ENCODE measurements around the gene SH3BGRL2. TPM values are rescaled to one million over a fixed set of nuclear protein-coding genes. Genes with fewer than 3 reads are reported as not detected.
"Not testable (repeated sequence)": the region's sequence is repeated elsewhere in the genome, so short reads cannot be mapped to it uniquely, and the experiment has no call there.

Gene SH3BGRL2
- polyA plus RNA-seq, 1 donor: 42.7 TPM

- H3K36me3 ChIP-seq (ENCODE audit: control insufficient read depth, insufficient read depth, low read length): no peaks in the 10 kb centered on the region
- H3K9me3 ChIP-seq (ENCODE audit: control insufficient read depth, low read depth, low read length): no peaks in the 10 kb centered on the region
- H3K4me1 ChIP-seq (ENCODE audit: control insufficient read depth, insufficient read depth, low read length): peaks cover 38% of the 10 kb centered on the region
- no peaks in the 10 kb centered on the region for H3K27me3 ChIP-seq (ENCODE audit: control insufficient read depth, insufficient read depth, low read length)
- no CpG with 5 or more reads among the region's 2 CpGs for whole genome bisulfite sequencing (ENCODE audit: insufficient coverage, low lambda C conversion rate)
- DNase-seq: no peak
- no peak overlapping the region for H3K27ac ChIP-seq (ENCODE audit: low read length)
- H3K4me3 ChIP-seq (ENCODE audit: low read length): no peak overlapping the region
These were observed 18.7 kb upstream of the SH3BGRL2 start for GRCh38 chr6:79612457-79612856.

GRCh38 chr6:79612918-79613317, 18.2 kb upstream of the SH3BGRL2 start:
- no peak for DNase-seq
- Histone ChIP-seq H3K27ac (ENCODE audit: low read length) (no peak overlapping the region), H3K4me3 (ENCODE audit: low read length) (no peak overlapping the region), H3K9me3 (ENCODE audit: control insufficient read depth, low read depth, low read length) (no peaks in the 10 kb centered on the region), H3K36me3 (ENCODE audit: control insufficient read depth, insufficient read depth, low read length) (no peaks in the 10 kb centered on the region), H3K4me1 (ENCODE audit: control insufficient read depth, insufficient read depth, low read length) (peaks cover 38% of the 10 kb centered on the region), H3K27me3 (ENCODE audit: control insufficient read depth, insufficient read depth, low read length) (no peaks in the 10 kb centered on the region)
- WGBS (ENCODE audit: insufficient coverage, low lambda C conversion rate): no CpG with 5 or more reads among the region's 2 CpGs

DNA sequence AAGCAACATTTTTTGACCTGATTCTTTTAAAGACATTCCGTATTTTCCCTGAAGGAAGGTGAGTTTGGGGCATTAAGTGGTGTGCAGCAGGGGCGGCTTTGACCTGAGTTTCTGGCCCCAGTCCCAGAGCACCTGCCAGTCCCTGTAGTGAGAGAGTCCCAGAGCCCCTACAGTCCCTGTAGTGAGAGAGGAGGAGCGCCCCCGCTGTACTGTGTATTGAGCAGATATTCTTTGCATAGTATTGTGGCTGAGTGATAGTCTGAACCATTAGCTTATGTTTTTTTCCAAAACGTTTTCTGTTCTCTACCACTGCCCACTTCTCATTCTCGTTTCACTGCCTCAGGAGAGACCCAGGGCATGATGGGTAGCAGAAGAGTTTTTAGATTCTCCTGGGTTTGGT, 17.2 kb upstream of the SH3BGRL2 start:
- no peak for DNase-seq
- Histone ChIP-seq H3K27ac (ENCODE audit: low read length) (no peak overlapping the region), H3K27me3 (ENCODE audit: control insufficient read depth, insufficient read depth, low read length) (no peaks in the 10 kb centered on the region), H3K4me1 (ENCODE audit: control insufficient read depth, insufficient read depth, low read length) (peaks cover 29% of the 10 kb centered on the region), H3K36me3 (ENCODE audit: control insufficient read depth, insufficient read depth, low read length) (no peaks in the 10 kb centered on the region), H3K4me3 (ENCODE audit: low read length) (no peak overlapping the region), H3K9me3 (ENCODE audit: control insufficient read depth, low read depth, low read length) (no peaks in the 10 kb centered on the region)
- WGBS (ENCODE audit: insufficient coverage, low lambda C conversion rate): no CpG with 5 or more reads among the region's 6 CpGs

GRCh38 chr6:79614326-79615305, 16.5 kb upstream of the SH3BGRL2 start:
- no peaks in the 10 kb centered on the region for H3K36me3 ChIP-seq (ENCODE audit: control insufficient read depth, insufficient read depth, low read length)
- no peaks in the 10 kb centered on the region for H3K27me3 ChIP-seq (ENCODE audit: control insufficient read depth, insufficient read depth, low read length)
- WGBS (ENCODE audit: insufficient coverage, low lambda C conversion rate): no CpG with 5 or more reads among the region's 7 CpGs
- peaks cover 21% of the 10 kb centered on the region for H3K4me1 ChIP-seq (ENCODE audit: control insufficient read depth, insufficient read depth, low read length)
- peak overlapping the region; percentile 14 for H3K27ac ChIP-seq (ENCODE audit: low read length)
- H3K4me3 ChIP-seq (ENCODE audit: low read length): no peak overlapping the region
- no peaks in the 10 kb centered on the region for H3K9me3 ChIP-seq (ENCODE audit: control insufficient read depth, low read depth, low read length)
- no peak for DNase-seq

- Histone ChIP-seq H3K9me3 (ENCODE audit: control insufficient read depth, low read depth, low read length) (no peaks in the 10 kb centered on the region), H3K27ac (ENCODE audit: low read length) (no peak overlapping the region), H3K27me3 (ENCODE audit: control insufficient read depth, insufficient read depth, low read length) (no peaks in the 10 kb centered on the region), H3K4me3 (ENCODE audit: low read length) (no peak overlapping the region), H3K4me1 (ENCODE audit: control insufficient read depth, insufficient read depth, low read length) (peaks cover 20% of the 10 kb centered on the region), H3K36me3 (ENCODE audit: control insufficient read depth, insufficient read depth, low read length) (no peaks in the 10 kb centered on the region)
- WGBS (ENCODE audit: insufficient coverage, low lambda C conversion rate): 43% methylated on average over 1 of the region's 1 CpG
- DNase-seq: no peak
These were observed 13.6 kb upstream of the SH3BGRL2 start for GRCh38 chr6:79617518-79617941.

GRCh38 chr6:79618425-79618824, 12.7 kb upstream of the SH3BGRL2 start:
- H3K9me3 ChIP-seq (ENCODE audit: control insufficient read depth, low read depth, low read length); H3K27me3 ChIP-seq (ENCODE audit: control insufficient read depth, insufficient read depth, low read length); H3K27ac ChIP-seq (ENCODE audit: low read length); DNase-seq; H3K4me3 ChIP-seq (ENCODE audit: low read length); H3K36me3 ChIP-seq (ENCODE audit: control insufficient read depth, insufficient read depth, low read length): not testable (repeated sequence)
- peaks cover 27% of the 10 kb centered on the region for H3K4me1 ChIP-seq (ENCODE audit: control insufficient read depth, insufficient read depth, low read length)
- no CpG with 5 or more reads among the region's 13 CpGs for WGBS (ENCODE audit: insufficient coverage, low lambda C conversion rate)

DNA sequence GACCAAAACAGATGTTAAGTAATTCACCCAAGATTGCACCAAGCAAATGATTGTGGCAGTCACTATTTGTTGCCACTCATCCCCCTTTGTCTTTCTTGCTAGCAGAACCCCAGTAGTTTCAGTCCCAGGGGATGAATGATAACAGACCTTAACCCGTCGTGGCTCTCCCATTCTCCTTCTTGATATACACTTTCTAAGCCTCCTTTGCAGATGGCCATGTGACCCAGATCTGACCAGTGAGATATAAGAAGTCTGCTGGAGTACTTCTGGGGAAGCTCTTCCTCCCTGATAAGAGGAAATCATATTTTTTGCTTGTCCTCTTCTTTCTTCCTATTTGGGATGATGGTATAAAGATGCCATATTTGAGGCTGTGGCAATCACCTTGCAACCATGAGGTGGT, 9.6 kb upstream of the SH3BGRL2 start:
- Histone ChIP-seq H3K4me1 (ENCODE audit: control insufficient read depth, insufficient read depth, low read length) (peaks cover 15% of the 10 kb centered on the region), H3K27me3 (ENCODE audit: control insufficient read depth, insufficient read depth, low read length) (no peaks in the 10 kb centered on the region), H3K4me3 (ENCODE audit: low read length) (no peak overlapping the region), H3K9me3 (ENCODE audit: control insufficient read depth, low read depth, low read length) (no peaks in the 10 kb centered on the region), H3K36me3 (ENCODE audit: control insufficient read depth, insufficient read depth, low read length) (no peaks in the 10 kb centered on the region), H3K27ac (ENCODE audit: low read length) (no peak overlapping the region)
- WGBS (ENCODE audit: insufficient coverage, low lambda C conversion rate): no CpG with 5 or more reads among the region's 2 CpGs
- no peak for DNase-seq

DNA sequence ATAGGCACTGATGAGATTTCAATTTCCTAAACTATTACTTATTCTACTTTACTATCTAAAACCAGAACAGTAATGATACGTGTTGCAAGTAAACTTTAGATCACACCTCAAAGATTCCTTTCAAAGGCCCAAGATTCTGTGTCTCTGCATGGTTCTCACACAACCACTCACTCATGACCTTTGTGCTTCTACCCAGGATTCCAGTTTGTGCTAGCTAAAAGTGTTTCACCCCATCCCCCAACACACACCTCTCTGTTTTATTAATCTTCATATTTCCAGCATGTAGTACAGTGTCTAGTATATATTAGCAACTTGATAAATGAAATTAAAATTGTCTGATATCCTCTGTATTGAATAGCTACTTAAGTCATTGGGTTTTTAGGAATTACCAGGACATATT, 8.8 kb upstream of the SH3BGRL2 start:
- Histone ChIP-seq H3K27me3 (ENCODE audit: control insufficient read depth, insufficient read depth, low read length) (no peaks in the 10 kb centered on the region), H3K27ac (ENCODE audit: low read length) (peak overlapping the region; percentile 48), H3K4me1 (ENCODE audit: control insufficient read depth, insufficient read depth, low read length) (peaks cover 15% of the 10 kb centered on the region), H3K9me3 (ENCODE audit: control insufficient read depth, low read depth, low read length) (no peaks in the 10 kb centered on the region), H3K36me3 (ENCODE audit: control insufficient read depth, insufficient read depth, low read length) (no peaks in the 10 kb centered on the region), H3K4me3 (ENCODE audit: low read length) (no peak overlapping the region)
- no CpG with 5 or more reads among the region's 1 CpG for WGBS (ENCODE audit: insufficient coverage, low lambda C conversion rate)
- DNase-seq: peak; percentile 49 to 71

- H3K27me3 ChIP-seq (ENCODE audit: control insufficient read depth, insufficient read depth, low read length): no peaks in the 10 kb centered on the region
- H3K27ac ChIP-seq (ENCODE audit: low read length): peak overlapping the region; percentile 48
- H3K36me3 ChIP-seq (ENCODE audit: control insufficient read depth, insufficient read depth, low read length): no peaks in the 10 kb centered on the region
- peaks cover 12% of the 10 kb centered on the region for H3K4me1 ChIP-seq (ENCODE audit: control insufficient read depth, insufficient read depth, low read length)
- H3K4me3 ChIP-seq (ENCODE audit: low read length): no peak overlapping the region
- WGBS (ENCODE audit: insufficient coverage, low lambda C conversion rate): no CpG with 5 or more reads among the region's 5 CpGs
- H3K9me3 ChIP-seq (ENCODE audit: control insufficient read depth, low read depth, low read length): no peaks in the 10 kb centered on the region
- peak; percentile 35 to 72 for DNase-seq
These were observed 8.0 kb upstream of the SH3BGRL2 start for GRCh38 chr6:79623106-79623505.

- H3K36me3 ChIP-seq (ENCODE audit: control insufficient read depth, insufficient read depth, low read length): no peaks in the 10 kb centered on the region
- no peak overlapping the region for H3K4me3 ChIP-seq (ENCODE audit: low read length)
- no peaks in the 10 kb centered on the region for H3K27me3 ChIP-seq (ENCODE audit: control insufficient read depth, insufficient read depth, low read length)
- H3K4me1 ChIP-seq (ENCODE audit: control insufficient read depth, insufficient read depth, low read length): peaks cover 18% of the 10 kb centered on the region
- H3K27ac ChIP-seq (ENCODE audit: low read length): no peak overlapping the region
- no peaks in the 10 kb centered on the region for H3K9me3 ChIP-seq (ENCODE audit: control insufficient read depth, low read depth, low read length)
- DNase-seq: no peak
These were observed 5.4 kb upstream of the SH3BGRL2 start for GRCh38 chr6:79625746-79626145.

- WGBS (ENCODE audit: insufficient coverage, low lambda C conversion rate): 75% methylated on average over 1 of the region's 3 CpGs
- H3K36me3 ChIP-seq (ENCODE audit: control insufficient read depth, insufficient read depth, low read length): no peaks in the 10 kb centered on the region
- no peak overlapping the region for H3K4me3 ChIP-seq (ENCODE audit: low read length)
- no peaks in the 10 kb centered on the region for H3K27me3 ChIP-seq (ENCODE audit: control insufficient read depth, insufficient read depth, low read length)
- no peak for DNase-seq
- no peak overlapping the region for H3K27ac ChIP-seq (ENCODE audit: low read length)
- H3K9me3 ChIP-seq (ENCODE audit: control insufficient read depth, low read depth, low read length): no peaks in the 10 kb centered on the region
- peaks cover 16% of the 10 kb centered on the region for H3K4me1 ChIP-seq (ENCODE audit: control insufficient read depth, insufficient read depth, low read length)
These were observed 4.3 kb upstream of the SH3BGRL2 start for GRCh38 chr6:79626811-79627210.
